IMR-90 (cell line): ENCODE data around the gene FGA. TPM values are rescaled to one million over a fixed set of nuclear protein-coding genes. Genes with fewer than 3 reads are reported as not detected.

Experiments
- ATAC-seq: fragments of 200-7000 bp; cut with Tn5 transposase; 2 replicates; pipeline ENCODE4 v1.9.1; 2020; ENCODE audit warnings: low read depth, mild to moderate bottlenecking, moderate library complexity
- BruUV-seq: library from RNA; stranded (reverse); fragments of 400-500 nt; replicated peaks from 2 replicates; lab custom pipeline; 2021; lab: Mats Ljungman, UMichigan
- CTCF ChIA-PET: fragments of 300-600 bp; formaldehyde crosslinking; extraction: SDS; loops from one replicate; lab custom pipeline; 2021; ENCODE audit warnings: antibody characterized with exemption; lab: Yijun Ruan, JAX
- POLR2A ChIA-PET: fragments of 300-600 bp; sonication (Branson Sonifier 250); formaldehyde crosslinking; loops from one replicate; lab custom pipeline; 2022; ENCODE audit warnings: antibody characterized with exemption; ENCODE audit not compliant: unreplicated experiment; lab: Charles Lee
- DNase-seq: peaks from one replicate; pipeline ENCODE4 v3.0.0; 2013
- H2AFZ ChIP-seq: replicated peaks from 2 replicates; pipeline ENCODE3; 2013; ENCODE audit warnings: low read length, mild to moderate bottlenecking; ENCODE audit not compliant: poor library complexity
- H2AK5ac ChIP-seq: 2 replicates; pipeline ENCODE4 v1.6.1; 2013; ENCODE audit warnings: low read depth, low read length, inconsistent platforms
- H2AK9ac ChIP-seq: replicated peaks from 2 replicates; pipeline ENCODE3; 2013; ENCODE audit warnings: mild to moderate bottlenecking, low read depth, low read length, moderate library complexity; ENCODE audit not compliant: poor library complexity
- H2BK120ac ChIP-seq: 2 replicates; pipeline ENCODE4 v1.6.1; 2013; ENCODE audit warnings: low read depth, low read length, inconsistent platforms
- H2BK15ac ChIP-seq: 3 replicates; pipeline ENCODE4 v1.6.1; 2013; ENCODE audit warnings: low read depth, low read length, inconsistent platforms
- H2BK20ac ChIP-seq: 2 replicates; pipeline ENCODE4 v1.6.1; 2013; ENCODE audit warnings: low read depth, mild to moderate bottlenecking, inconsistent platforms, low read length, moderate library complexity
- H2BK5ac ChIP-seq: 2 replicates; pipeline ENCODE4 v1.6.1; 2013; ENCODE audit warnings: mild to moderate bottlenecking, low read depth, low read length, inconsistent platforms; ENCODE audit not compliant: poor library complexity, severe bottlenecking
- H3K14ac ChIP-seq: replicated peaks from 2 replicates; pipeline ENCODE4 v1.6.1; 2013; ENCODE audit warnings: low read depth, low read length, inconsistent platforms
- H3K18ac ChIP-seq: 2 replicates; pipeline ENCODE4 v1.6.1; 2013; ENCODE audit warnings: low read depth, low read length, control low read depth
- H3K23ac ChIP-seq: 2 replicates; pipeline ENCODE4 v1.6.1; 2013; ENCODE audit warnings: low read depth, low read length, inconsistent platforms
- H3K27ac ChIP-seq: 2 replicates; pipeline ENCODE4 v1.5.1; 2013; ENCODE audit warnings: mild to moderate bottlenecking, control low read depth, low read length; ENCODE audit not compliant: insufficient read depth
- H3K27me3 ChIP-seq: 2 replicates; pipeline ENCODE4 v1.6.1; 2013; ENCODE audit warnings: low read length; ENCODE audit not compliant: control insufficient read depth, insufficient read depth
- H3K36me3 ChIP-seq: 2 replicates; pipeline ENCODE4 v1.6.1; 2013; ENCODE audit warnings: low read length, mixed read lengths; ENCODE audit not compliant: control insufficient read depth, insufficient read depth
- H3K4ac ChIP-seq: 2 replicates; pipeline ENCODE4 v1.6.1; 2013; ENCODE audit warnings: low read depth, low read length, inconsistent platforms
- H3K4me1 ChIP-seq: 2 replicates; pipeline ENCODE4 v1.6.1; 2013; ENCODE audit warnings: low read length, mixed read lengths; ENCODE audit not compliant: control insufficient read depth, insufficient read depth
- H3K4me2 ChIP-seq: 2 replicates; pipeline ENCODE4 v1.6.1; 2013; ENCODE audit warnings: low read depth, mild to moderate bottlenecking, control low read depth, low read length, moderate library complexity
- H3K4me3 ChIP-seq: 2 replicates; pipeline ENCODE4 v1.5.1; 2013; ENCODE audit warnings: low read depth, mild to moderate bottlenecking, control low read depth, low read length, moderate library complexity; ENCODE audit not compliant: insufficient read depth
- H3K56ac ChIP-seq: 2 replicates; pipeline ENCODE4 v1.6.1; 2013; ENCODE audit warnings: low read length, inconsistent platforms; ENCODE audit not compliant: insufficient read depth; ENCODE audit errors: extremely low read depth
- H3K79me1 ChIP-seq, 2 experiments: 2 replicates each; pipeline ENCODE4 v1.6.1; 2013; ENCODE audit warnings: low read length in 2 of 2, inconsistent platforms in 1 of 2, low read depth in 1 of 2
- H3K9ac ChIP-seq: 2 replicates; pipeline ENCODE4 v1.6.1; 2013; ENCODE audit warnings: low read depth, low read length, control low read depth
- H3K9me1 ChIP-seq: 2 replicates; pipeline ENCODE4 v1.6.1; 2013; ENCODE audit warnings: low read length, inconsistent platforms; ENCODE audit not compliant: insufficient read depth
- H3K9me3 ChIP-seq: 2 replicates; pipeline ENCODE4 v1.6.1; 2013; ENCODE audit warnings: low read length; ENCODE audit not compliant: control insufficient read depth, insufficient read depth
- H4K20me1 ChIP-seq: 2 replicates; pipeline ENCODE4 v1.6.1; 2013; ENCODE audit warnings: low read length, inconsistent platforms; ENCODE audit not compliant: insufficient read depth
- H4K5ac ChIP-seq: 2 replicates; pipeline ENCODE4 v1.6.1; 2013; ENCODE audit warnings: mild to moderate bottlenecking, low read depth, low read length, control low read depth
- H4K8ac ChIP-seq, 2 experiments: 2 replicates each; pipeline ENCODE4 v1.6.1; 2013; ENCODE audit warnings: low read depth in 2 of 2, low read length in 2 of 2, control low read depth in 1 of 2, inconsistent platforms in 1 of 2
- H4K91ac ChIP-seq: 2 replicates; pipeline ENCODE4 v1.6.1; 2013; ENCODE audit warnings: low read depth, low read length, inconsistent platforms; ENCODE audit not compliant: insufficient read depth
- BHLHE40 ChIP-seq: fragments of 150-350 bp; IDR thresholded peaks from 2 replicates; pipeline ENCODE4 v1.6.1; 2016; ENCODE audit warnings: mild to moderate bottlenecking, low read depth, low read length
- CEBPB ChIP-seq: IDR thresholded peaks from 2 replicates; pipeline ENCODE4 v1.6.1; 2012; ENCODE audit warnings: low read depth, low read length, improper control_type of control experiment
- CHD1 ChIP-seq: IDR thresholded peaks from 2 replicates; pipeline ENCODE4 v1.6.1; 2012; ENCODE audit warnings: low read depth, low read length, improper control_type of control experiment
- FOS ChIP-seq: fragments of 150-350 bp; IDR thresholded peaks from 2 replicates; pipeline ENCODE4 v1.6.1; 2016; ENCODE audit warnings: low read depth, low read length
- MAFK ChIP-seq: IDR thresholded peaks from 2 replicates; pipeline ENCODE4 v1.6.1; 2012; ENCODE audit warnings: low read depth, low read length, improper control_type of control experiment
- MAZ ChIP-seq: IDR thresholded peaks from 2 replicates; pipeline ENCODE4 v1.6.1; 2012; ENCODE audit warnings: low read depth, mild to moderate bottlenecking, low read length, improper control_type of control experiment, moderate library complexity, borderline replicate concordance
- MXI1 ChIP-seq: IDR thresholded peaks from 2 replicates; pipeline ENCODE4 v1.6.1; 2012; ENCODE audit warnings: low read depth, mild to moderate bottlenecking, low read length, moderate library complexity, borderline replicate concordance
- RAD21 ChIP-seq: IDR thresholded peaks from 2 replicates; pipeline ENCODE4 v1.6.1; 2012; ENCODE audit warnings: low read length, improper control_type of control experiment
- RCOR1 ChIP-seq: IDR thresholded peaks from 2 replicates; pipeline ENCODE4 v1.6.1; 2012; ENCODE audit warnings: mild to moderate bottlenecking, low read length, improper control_type of control experiment; ENCODE audit not compliant: insufficient replicate concordance
- RFX5 ChIP-seq: IDR thresholded peaks from 2 replicates; pipeline ENCODE4 v1.8.0; 2012; ENCODE audit warnings: low read depth, mild to moderate bottlenecking, low read length, moderate library complexity
- WGBS, 2 experiments: methylation state at CpG; one replicate each; pipeline versions ENCODE4 v1.1.5 to v1.1.7; 2013; ENCODE audit warnings: missing lambda C conversion rate in 2 of 2; ENCODE audit not compliant: insufficient read length in 1 of 2; ENCODE audit errors: extremely low coverage in 2 of 2; 5-methylcytosine and 5-hydroxymethylcytosine counted together
- dilution Hi-C: fragments of 300-500 bp; cut with HindIII; formaldehyde crosslinking; loops from one replicate; pipeline ENCODE4 v1.14.3; 2018; ENCODE audit warnings: low sequenced_read_pairs; ENCODE audit not compliant: unreplicated experiment
- in situ Hi-C: fragments of 300-500 bp; cut with MboI; formaldehyde crosslinking; loops from 3 replicates; pipeline ENCODE4 v1.14.3; 2019; ENCODE audit warnings: low sequenced_read_pairs, inconsistent platforms, mixed read lengths
- intact Hi-C: fragments of 100-400 bp; cut with micrococcal nuclease; formaldehyde crosslinking; loops from 2 replicates; pipeline ENCODE4 v1.10.0; 2022
- polyA plus RNA-seq, 3 experiments: library from polyadenylated mRNA; depleted of rRNA; stranded (reverse); fragments of >200 nt; gene quantifications; 2 replicates each; pipeline ENCODE4 v1.2.3, GENCODE V29; 2012; ENCODE audit warnings: low replicate concordance in 1 of 3
- total RNA-seq: library from RNA; depleted of rRNA; stranded (reverse); fragments of >200 nt; gene quantifications from 2 replicates; pipeline ENCODE4 v1.2.3, GENCODE V29; 2012
- TF ChIP-seq, protein P1 (sequence below): fragments of 150-350 bp; IDR thresholded peaks from 2 replicates; pipeline ENCODE4 v1.6.1; 2017; ENCODE audit warnings: mild to moderate bottlenecking, antibody characterized with exemption, low read length, low read depth

FGA gene
- total and polyA plus RNA-seq, 2 of the 4 experiments (the other 2 are of a cell fraction), result not detected

- H3K79me1 ChIP-seq, result no peaks in the 10 kb centered on the region
- H3K4me2 ChIP-seq, result no peak within 1 kb of the TSS
- H3K14ac ChIP-seq, result no peak within 1 kb of the TSS
- H3K56ac ChIP-seq, result no peak within 1 kb of the TSS
- WGBS, 2 experiments, result 48% methylated on average over 2 of the region's 7 CpGs; no CpG with 5 or more reads in 1 of the 2 experiments
- dilution Hi-C loops, result no loop called here
- H2BK5ac ChIP-seq, result no peak within 1 kb of the TSS
- no peaks in the 10 kb centered on the region for H3K4me1 ChIP-seq
- no peak within 1 kb of the TSS for H2AK5ac ChIP-seq
- no peak within 1 kb of the TSS for H3K18ac ChIP-seq
- no peaks in the 10 kb centered on the region for H3K9me3 ChIP-seq
- no peak within 1 kb of the TSS for H2AK9ac ChIP-seq
- in situ Hi-C loops, result no loop called here
- H3K9ac ChIP-seq, result no peak within 1 kb of the TSS
- H3K23ac ChIP-seq, result no peak within 1 kb of the TSS
- H3K9me1 ChIP-seq, result no peaks in the 10 kb centered on the region
- BruUV-seq, result no TSS peak
- ChIA-PET POLR2A (no interaction called here), CTCF (interaction anchor here (1.6 kb wide), 1 partner anchor 53 kb away, joined by 5 read pairs; no protein-coding TSS in a partner anchor)
- H4K8ac ChIP-seq, result no peak within 1 kb of the TSS
- H3K27me3 ChIP-seq, result no peaks in the 10 kb centered on the region; the same call in 1 of the 2 replicates
- H4K91ac ChIP-seq, result no peak within 1 kb of the TSS
- H2BK15ac ChIP-seq, result no peak within 1 kb of the TSS
- H2AFZ ChIP-seq, result no peak within 1 kb of the TSS
- no peak for DNase-seq
- no peak within 1 kb of the TSS for H3K4me3 ChIP-seq
- no peak within 1 kb of the TSS for H3K27ac ChIP-seq
- no peak within 1 kb of the TSS for H2BK120ac ChIP-seq
- no peaks in the 10 kb centered on the region for H3K36me3 ChIP-seq
- no peak within 1 kb of the TSS for H3K4ac ChIP-seq
- no peak for ATAC-seq
- H4K5ac ChIP-seq, result no peak within 1 kb of the TSS
- intact Hi-C loops, result no loop called here
- H2BK20ac ChIP-seq, result no peak within 1 kb of the TSS
- TF ChIP-seq BHLHE40 (no peak), RFX5 (no peak), MAFK (no peak), CEBPB (no peak), CHD1 (no peak), RCOR1 (no peak), FOS (no peak), MAZ (no peak), MXI1 (no peak), RAD21 (no peak)
- TF ChIP-seq, protein P1, sequence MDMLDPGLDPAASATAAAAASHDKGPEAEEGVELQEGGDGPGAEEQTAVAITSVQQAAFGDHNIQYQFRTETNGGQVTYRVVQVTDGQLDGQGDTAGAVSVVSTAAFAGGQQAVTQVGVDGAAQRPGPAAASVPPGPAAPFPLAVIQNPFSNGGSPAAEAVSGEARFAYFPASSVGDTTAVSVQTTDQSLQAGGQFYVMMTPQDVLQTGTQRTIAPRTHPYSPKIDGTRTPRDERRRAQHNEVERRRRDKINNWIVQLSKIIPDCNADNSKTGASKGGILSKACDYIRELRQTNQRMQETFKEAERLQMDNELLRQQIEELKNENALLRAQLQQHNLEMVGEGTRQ, result no peak
- H4K20me1 ChIP-seq, result no peaks in the 10 kb centered on the region
These were observed 22.2 kb upstream of the FGA start, which contains the start of gene FGG for GRCh38 chr4:154612472-154613414. Gene FGG (minus strand): TSS chr4:154612656. CDS start chr4:154612609, 47 bp downstream.
